ENCODE data around the gene CRB3.

CRB3 gene

DNA sequence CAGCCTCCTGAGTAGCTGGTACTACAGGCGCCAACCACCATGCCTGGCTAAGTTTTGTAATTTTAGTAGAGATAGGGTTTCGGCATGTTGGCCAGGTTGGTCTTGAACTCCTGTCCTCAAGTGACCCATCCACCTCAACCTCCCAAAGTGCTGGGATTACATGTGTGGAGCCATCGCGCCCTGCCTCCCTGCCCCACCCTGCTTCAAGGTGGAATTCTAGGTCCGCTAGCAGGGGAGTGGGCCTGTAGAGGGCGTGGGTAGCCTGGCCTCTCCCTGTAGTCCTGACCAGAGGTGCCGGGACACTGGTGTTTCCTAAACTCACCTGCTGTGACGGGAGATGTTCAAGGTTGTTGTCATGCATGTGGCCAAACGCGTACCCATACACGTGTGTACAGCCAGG is 30.9 kb upstream of the CRB3 start:
- DNase-seq (ENCODE audit: low read depth in 2 of 2): no peak

DNA sequence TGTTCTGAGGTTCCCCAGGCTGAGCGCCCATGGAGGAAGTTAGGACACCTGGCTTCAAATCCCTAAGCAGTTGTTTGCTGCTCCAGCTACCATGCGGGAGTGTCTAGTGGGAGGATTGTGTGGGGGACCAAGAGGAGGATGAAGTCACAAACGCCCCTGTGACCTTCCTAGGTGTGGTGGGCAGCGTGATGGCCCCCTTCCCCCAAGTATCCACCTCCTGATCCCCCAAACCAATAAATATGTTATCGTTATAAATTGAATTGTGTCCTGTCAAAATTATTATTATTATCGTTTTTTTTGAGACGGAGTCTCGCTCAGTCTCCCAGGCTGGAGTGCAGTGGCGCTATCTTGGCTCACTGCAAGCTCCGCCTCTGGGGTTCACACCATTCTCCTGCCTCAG is 30.4 kb upstream of the CRB3 start, which contains the start of gene SLC25A41:
SLC25A41 (minus strand) TSS at position 101 of the 400 bp plus-strand sequence; CDS start at position 31, 70 bp downstream.
- DNase-seq (ENCODE audit: low read depth in 2 of 2): no peak

DNA sequence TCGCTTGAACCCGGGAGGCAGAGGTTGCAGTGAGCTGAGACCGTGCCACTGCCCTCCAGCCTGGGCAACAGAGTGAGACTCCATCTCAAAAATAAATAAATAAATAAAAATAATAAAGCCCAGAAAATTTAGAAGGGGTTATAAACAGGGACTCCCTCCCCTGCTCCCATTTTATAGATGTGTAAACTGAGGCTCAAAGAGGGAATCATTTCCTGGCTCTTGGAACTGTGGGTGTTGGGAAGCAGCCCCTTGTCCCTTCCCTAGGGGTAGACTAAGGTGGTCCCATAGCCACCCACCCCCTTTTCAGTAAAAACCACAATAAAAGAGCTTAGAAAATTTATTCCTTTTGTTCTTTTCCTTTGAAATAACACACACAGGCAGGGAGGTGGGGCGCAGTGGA is 24.3 kb upstream of the CRB3 start:
- no peak for DNase-seq (ENCODE audit: low read depth in 2 of 2)

DNA sequence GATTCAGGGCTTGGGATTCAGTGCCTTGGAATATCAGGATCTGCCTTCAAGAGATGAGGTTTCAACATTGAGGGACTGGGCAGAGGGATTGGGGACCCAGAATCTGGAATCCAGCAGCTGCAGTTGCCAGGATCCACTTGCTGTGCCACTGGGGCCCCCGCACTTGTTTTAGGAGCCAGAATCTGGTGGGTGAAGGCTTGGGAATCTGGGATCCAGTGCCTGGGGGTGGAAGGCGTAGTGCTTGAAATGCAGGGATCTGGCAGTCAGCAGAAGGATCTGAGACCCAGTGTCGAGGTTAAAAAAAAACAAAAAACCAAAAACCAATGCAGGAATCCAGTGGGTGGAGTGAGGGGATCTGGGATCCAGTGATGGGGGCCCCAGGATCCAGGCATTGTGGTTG is 23.2 kb upstream of the CRB3 start:
- DNase-seq (ENCODE audit: low read depth in 2 of 2): no peak

DNA sequence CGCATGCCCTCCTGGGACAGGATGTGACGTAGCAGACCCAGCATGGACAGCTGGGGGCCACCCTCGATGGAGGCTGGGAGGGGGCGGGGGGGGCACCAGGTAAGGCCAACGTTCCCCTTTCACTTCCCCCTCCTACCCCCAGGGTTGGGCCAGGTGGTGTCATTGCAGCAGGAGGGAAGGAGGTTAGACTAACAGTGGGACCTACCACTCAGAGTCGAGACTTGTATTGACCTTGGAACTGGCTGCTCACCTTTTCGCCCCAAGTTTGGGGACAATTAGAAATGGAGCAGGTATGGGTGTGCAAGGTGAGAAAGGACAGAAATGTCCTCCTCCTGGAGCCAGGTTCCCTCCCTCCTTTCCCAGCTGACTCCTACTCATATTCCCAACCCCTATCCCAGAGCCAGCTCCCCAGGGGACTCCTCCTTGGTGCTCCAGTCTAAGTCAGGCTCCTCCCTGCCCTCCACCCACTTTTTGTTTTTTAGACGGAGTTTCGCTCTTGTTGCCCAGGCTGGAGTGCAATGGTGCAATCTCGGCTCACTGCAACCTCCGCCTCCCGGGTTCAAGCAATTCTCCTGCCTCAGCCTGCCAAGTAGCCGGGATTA is 21.9 kb upstream of the CRB3 start:
- no peak for DNase-seq (ENCODE audit: low read depth in 2 of 2)

DNA sequence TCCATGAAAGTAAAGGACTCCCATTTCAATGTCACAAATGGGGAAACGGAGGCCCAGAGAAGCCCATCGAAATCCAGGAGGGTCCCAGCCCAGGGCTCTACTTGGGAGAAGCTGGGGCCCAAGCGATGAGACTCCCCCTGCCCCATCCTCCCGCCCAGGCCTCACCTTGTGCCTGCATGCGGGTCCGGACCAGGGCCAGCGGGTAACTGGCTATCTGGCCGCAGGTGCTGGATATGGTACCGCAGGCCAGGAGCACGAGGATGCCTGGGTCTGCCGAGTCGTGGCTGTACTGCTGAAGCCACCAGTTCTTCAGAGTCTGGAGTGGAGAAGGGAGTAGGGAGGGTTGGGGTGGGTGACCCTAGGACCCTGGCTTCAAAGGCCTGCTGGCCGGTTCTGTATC is 20.1 kb upstream of the CRB3 start:
- no peak for DNase-seq (ENCODE audit: low read depth in 2 of 2)

DNA sequence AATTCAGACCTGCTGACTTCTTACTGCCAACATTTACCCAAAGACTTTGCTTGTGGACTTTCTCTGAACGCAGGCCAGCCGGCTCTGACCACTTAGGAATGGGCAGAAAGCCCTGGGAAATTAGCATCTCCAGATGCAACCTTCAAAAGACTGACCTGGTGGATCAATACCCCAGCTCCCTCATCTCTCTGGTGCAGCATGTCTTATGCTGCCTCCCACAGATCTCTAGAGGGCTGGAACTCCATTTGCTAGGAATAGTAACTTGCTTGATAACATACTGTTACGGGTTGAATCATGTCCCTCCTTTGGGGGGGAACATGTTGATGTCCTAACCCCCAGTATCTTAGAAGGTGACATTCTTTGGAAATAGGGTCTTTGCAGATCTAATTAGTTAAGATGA is 17.6 kb upstream of the CRB3 start:
- no peak for DNase-seq (ENCODE audit: low read depth in 2 of 2)

DNA sequence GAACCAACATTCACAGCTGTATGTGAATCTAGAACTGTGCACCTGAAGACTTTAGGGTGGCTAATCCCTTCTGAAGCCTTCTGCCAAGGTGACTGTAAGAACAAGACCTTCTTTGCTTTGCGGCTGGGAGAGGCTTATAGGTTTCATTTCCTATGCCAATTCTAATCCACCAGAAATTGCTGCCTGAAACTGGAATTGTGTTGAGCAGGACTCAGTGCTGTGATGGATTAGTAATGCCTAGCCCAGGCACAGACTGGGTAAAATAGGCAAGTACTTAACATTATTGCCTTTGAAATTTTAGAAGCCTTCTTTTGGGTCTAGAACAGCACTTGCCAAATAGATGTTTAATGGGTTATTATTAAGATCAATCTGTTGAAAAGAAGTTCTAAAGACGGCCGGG is 16.0 kb upstream of the CRB3 start:
- no peak for DNase-seq (ENCODE audit: low read depth in 2 of 2)

DNA sequence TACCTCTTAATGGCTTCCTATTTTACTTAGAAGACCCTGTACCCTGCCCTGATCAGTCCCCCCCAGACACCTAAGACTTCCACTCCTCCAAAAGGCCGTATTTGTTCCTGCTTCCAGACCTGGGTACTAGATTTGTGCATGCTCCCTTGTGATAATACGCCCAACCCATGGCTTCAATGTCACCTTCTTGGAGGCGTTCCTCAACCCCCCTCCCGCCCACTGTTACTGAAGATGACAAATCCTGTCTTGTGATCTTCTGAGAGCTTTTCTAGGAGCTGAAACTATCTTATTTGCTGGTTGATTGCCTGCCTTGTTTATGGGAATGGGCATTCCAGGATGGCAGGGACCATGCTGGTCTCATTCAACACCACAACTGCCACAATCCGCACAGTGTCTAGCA is 13.9 kb upstream of the CRB3 start:
- no peak for DNase-seq (ENCODE audit: low read depth in 2 of 2)

DNA sequence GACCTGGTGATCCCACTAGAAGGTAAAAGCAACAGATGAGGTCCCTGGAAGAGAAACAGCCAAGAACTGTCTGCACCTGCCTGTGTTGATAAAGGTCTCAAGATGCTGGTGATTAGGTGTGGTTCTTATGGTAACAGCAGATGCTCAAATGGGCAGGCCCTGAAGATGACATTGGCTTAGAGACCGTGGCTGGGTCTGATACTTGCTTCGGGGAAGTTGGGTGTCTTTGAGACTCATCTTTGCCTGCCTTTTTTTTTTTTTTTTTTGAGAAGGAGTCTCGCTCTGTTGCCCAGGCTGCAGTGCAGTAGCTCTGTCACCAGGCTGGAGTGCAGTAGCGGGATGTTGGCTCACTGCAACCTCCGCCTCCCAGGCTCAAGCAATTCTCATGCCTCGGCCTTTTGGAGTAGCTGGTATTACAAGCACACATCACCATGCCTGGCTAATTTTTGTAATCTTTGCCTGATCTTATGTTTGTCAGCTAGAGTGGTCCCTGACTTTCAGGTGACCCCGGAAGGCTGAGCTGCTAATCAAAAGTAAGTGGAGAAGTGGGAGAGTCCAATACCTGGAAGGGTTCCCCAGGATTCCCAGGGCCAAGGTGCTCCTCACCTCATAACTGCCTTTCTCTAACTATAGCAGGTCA is 12.4 kb upstream of the CRB3 start:
- DNase-seq (ENCODE audit: low read depth in 2 of 2): no peak

DNA sequence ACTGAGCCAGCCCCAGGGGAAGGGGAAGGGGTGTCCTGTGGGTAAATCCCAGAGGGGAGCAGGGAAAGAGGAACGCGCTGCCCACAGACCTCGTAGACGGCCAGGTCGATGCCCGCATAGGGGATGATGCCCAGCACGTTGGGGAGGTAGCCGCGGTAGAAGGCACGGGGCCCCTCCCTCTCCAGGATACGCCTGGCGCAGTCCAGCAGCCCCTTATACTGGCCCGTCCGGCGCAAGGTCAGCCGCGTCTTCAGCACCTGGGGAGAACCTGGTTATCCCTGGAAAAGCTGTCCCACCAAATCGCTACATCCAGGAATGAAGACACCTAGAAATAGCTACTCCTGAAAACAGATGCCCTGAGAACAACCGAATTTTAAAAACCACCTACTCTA is 11.9 kb upstream of the CRB3 start:
- DNase-seq (ENCODE audit: low read depth in 2 of 2): no peak

DNA sequence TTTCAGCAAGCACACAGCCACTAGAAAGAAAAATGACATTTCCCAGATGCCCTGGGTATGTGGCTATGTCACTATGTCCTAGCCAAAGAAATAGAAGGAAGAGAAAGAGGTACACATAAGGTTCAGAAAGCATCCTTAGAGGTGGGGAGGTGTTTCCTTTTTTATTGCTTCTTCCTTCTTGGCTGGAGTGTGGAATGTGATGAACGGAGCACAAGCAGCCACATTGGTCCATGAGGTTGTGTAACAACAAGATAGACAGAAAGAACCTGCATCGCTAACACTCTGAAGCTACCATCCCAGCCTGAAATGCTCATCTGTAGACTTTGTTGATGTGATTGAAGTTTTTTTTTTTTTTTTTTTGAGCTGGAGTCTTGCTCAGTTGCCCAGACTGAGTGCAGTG is 11.2 kb upstream of the CRB3 start:
- no peak for DNase-seq (ENCODE audit: low read depth in 2 of 2)

DNA sequence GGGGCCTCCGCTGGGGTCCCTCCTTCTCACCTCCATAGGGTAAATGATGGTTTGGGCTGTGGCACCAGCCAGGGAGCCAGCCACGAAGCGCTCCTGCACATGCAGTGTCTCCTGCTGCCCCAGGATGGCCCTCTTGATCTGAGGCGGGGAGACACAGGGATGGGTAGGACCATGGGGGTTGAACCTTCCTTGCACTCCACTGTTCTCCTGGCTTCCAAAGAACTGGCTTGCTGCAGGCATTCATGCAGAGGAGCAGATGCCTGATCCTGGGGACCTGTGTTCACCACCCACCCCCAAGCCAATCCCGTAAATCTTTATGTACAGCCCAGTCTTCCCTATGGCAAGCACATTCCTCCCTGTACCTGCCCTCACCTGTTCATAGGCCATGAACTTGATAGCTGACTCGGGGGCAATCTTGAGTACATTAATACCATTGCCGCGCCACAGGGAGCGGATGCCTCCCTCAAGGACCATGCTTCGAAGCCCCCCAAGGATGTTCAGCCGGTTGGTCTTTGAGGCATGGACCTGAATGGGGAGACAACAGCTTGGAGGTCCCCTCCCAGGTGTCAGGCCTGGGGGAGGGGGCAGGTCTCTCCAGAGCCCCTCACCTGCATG is 10.0 kb upstream of the CRB3 start:
- no peak for DNase-seq (ENCODE audit: low read depth in 2 of 2)

DNA sequence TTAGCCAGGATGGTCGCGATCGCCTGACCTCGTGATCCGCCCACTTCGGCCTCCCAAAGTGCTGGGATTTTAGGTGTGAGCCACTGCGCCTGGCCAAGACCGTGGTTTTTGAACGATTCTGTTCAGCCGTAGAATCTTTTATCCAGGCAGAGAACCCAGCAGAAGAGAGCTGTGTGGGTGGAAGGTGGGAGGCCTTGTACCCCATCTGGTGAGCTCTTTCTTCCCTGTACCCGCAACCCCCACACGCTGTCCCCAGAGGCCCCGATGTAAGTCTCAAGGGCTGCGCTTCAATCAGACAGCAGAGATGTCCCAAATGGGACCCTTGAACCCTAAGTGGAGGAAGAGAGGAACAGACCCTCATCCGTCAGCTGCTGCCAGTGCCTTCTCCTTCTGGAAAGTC is 8.1 kb upstream of the CRB3 start:
- no peak for DNase-seq (ENCODE audit: low read depth in 2 of 2)

DNA sequence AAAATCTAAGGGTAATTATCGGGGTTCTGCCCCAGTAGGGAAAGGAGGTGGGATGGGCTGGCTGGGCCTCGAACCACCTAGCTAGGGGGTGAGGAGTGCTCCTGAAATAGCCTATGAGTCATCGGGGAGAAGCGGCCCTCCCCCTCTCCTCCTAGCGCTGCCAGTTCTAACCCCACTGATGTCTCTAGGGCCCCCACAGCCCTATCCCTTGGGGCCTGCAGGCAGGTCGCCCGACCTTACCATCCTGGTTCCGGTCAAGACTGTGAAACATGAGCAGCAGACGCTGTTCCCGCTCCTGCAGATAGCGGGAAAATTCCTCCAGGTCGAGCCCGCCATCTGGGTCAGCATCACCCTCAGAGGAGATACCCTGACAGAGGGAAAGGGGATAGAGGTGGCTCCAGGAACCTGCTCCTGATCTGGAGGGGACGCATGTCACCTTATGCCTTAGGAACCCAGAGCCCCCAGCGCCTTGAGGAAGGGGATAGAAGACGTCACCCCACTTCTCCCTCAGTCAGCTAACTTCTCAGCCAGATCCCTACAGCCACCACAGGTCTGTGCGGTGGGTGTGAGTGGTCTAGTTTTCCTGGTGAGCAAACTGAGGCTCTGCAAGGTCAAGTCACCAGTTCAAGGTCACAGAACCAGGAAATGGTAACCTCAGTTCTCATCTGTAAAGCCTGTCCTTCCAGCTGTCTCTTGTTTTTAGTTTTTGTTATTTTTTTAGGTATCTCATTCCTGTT is 5.9 kb upstream of the CRB3 start:
- DNase-seq (ENCODE audit: low read depth in 2 of 2): no peak

DNA sequence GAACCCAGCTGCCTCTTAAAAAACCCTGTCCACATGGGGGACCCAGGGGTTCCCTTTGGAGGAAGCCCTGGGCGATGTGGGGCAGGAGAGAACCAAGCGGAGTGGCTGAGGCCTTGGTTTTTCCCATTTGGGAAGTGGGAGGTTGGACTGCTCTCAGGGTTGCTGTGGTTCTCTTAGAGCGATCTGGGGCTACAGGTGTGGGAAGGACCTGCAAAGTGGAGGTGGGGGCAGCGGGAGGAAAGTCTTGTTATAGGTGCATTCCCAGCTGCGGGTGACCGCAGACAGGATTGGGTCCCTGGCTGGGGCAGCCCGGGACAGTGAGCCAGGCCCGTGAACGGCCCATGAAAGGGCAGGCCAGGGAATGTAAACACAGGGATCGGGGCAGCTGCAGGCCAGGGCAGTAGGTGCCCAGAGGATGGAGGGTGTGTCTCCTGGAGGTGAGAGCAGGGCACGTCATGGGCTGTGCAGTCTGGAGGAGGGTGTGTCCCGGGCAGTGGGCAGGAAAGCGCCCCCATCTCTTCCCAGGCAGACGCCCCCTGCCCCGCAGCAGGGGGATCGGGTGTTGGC is 5.3 kb upstream of the CRB3 start:
- no peak for DNase-seq (ENCODE audit: low read depth in 2 of 2)

DNA sequence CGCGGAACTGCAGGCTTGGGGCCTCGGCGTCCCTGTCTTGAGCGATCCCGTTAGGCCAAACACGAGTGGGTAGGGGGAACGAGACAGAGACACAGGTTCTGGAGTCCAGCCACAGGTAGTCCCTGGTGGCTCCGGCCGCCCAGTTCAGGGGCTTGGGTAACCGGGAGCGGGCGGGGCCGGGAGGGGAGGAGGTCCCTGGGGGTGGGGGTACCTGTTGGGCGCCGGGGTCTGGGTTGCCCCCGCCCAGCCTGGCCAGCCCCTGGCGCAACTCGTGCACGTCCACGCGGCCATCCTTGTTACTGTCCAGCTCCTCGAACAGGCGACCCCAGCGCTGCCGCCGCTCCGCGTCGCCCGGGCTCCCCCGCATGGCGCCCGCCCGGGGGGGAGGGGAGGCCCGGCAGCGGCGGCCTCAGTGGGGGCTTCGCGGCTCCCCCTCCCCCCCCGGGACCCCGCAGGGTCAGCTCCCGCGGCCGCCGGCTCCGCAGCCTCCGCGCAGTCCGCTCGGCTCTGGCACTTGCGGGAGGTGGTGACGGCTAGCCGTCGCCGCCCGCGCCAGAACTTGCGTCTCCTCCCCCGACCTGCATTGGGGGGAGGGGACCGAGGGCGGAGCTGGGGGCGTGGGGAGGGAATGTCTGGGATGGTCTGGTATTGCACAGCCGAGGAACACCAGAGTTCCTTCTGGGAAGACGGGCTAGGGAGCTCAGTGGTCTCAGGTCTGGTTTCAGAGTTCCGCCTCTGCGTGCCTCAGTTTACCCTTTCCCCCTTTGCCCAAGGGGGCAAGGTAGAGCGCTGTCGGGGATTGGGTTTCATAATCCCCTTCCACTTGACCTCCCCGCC is 4.6 kb upstream of the CRB3 start, which contains the start of gene SLC25A23:
SLC25A23 (minus strand) TSS at position 531 of the 837 bp plus-strand sequence; CDS start at position 367, 164 bp downstream.
- DNase-seq (ENCODE audit: low read depth in 2 of 2): peak in 1 of 2 donors; percentile 53

DNA sequence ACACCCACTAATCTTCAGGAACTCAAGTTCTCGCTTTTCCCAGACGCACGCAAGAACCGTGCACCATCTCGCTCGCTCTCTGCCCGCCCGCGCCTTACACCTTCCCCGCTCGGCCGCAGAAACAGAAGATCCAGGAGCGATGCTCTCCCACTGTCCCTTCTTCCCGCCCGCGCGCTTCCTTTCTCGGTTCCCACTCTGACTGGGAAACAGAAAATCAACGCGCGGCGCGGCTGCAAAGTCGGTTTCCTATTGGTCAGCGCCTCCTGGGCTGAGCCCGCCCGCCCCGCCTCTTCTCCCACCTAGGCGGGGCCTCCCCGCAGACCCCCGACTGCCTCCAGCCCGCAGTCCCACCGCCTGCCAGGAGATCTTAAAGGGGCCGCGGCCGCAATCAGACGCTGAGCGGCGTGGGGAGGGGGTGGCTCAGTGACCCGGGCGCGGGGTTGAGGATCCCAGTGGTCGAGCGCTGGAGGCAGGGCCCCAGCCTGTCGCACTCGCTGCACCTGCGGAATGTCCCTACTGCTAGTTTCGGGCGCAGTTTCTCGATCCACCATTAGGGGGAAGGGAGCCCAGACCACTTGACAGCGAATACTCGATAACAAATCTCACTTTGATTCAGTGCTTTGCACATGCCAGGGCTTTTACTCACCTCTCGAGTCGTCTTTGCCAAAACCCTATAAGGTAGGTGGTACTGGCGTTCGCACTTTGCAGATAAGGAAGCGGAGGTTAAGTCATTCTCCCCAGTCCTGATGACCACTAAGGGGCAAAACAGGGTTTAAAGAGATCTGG is 3.8 kb upstream of the CRB3 start:
- DNase-seq (ENCODE audit: low read depth in 2 of 2): peak; percentile 94

DNA sequence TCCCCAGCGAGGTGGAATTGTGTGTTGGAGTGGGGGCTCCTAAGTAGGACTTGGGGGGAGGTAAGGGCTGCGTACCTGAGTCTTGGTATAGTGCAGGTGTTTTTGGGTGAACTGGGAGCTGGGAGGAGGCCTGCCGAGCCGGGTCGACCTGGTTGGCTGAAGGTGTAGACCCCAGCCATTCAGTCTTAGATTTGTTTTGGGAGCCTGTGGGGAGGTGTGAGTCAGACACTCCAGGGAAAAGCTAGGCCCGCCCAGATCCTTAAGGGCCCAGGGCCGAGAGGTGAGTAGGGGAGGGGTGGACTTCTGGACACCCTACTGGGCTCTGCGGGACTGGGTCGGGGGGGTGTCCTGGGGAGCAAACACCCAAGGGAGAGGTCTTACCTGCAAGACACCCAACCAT is 935 bp downstream of the CRB3 start:
- DNase-seq (ENCODE audit: low read depth in 2 of 2): no peak

DNA sequence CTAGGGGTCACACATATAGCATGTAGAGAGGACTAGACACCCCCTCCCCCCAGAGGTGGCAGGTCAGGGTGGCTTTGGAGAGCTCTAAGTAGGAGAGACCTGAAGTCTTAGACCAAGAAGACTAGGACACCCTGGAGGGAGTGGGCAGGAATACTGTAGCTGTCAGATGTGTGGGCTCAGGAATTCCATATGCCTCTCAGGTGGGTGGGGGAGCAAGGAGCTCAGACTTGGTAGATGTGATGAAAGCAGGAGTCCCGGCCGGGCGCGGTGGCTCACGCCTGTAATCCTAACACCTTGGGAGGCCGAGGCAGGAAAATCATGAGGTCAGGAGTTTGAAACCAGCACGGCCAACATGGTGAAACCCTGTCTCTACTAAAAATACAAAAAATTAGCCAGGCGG is 1.6 kb downstream of the CRB3 start:
- no peak for DNase-seq (ENCODE audit: low read depth in 2 of 2)

Data from stimulated activated CD8-positive, alpha-beta memory T cell treated with anti-CD3 and anti-CD28 coated beads, Interleukin-7, amount 100 ng/mL, for 4 hours (primary cell).